B cell (primary cell): ENCODE measurements around the gene LYST.

Source experiments
- CTCF ChIP-seq: fragments of 200-600 bp; IDR thresholded peaks from one replicate; pipeline ENCODE4 v1.8.0; 2022; ENCODE audit warnings: antibody characterized with exemption, mild to moderate bottlenecking
- EZH2 ChIP-seq: IDR thresholded peaks from 2 replicates; pipeline ENCODE4 v1.6.1; 2012; ENCODE audit warnings: borderline replicate concordance, low read depth, mild to moderate bottlenecking, moderate library complexity, low read length; ENCODE audit not compliant: insufficient read depth, poor library complexity, severe bottlenecking

DNA sequence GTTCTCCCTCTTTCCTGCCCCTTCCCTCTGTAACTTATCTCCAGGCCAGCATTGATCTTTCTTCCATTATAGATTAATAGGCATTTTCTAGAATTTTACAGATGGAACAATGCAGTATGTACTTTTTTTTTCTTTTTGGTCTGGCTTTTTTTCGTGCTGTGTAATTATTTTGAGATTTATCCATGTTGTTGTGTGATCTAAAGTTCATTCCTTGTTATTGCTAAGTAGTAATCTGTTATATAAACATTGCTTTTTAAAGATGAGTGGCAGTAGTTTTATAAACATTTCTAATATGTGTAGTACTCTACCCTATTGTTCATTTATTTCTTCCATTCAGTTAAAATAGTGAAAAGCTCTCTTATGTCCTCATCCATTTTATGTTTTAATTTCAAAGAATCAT lies 5.9 kb downstream of the LYST start:
- TF ChIP-seq CTCF, result no peak
- no peak for TF ChIP-seq EZH2
